NCI-H748 (cell line): ENCODE data around the gene HCN1.

Experiments
- DNase-seq: peaks from one replicate; lab custom pipeline; 2025; ENCODE audit not compliant: unreplicated experiment; lab: John Stamatoyannopoulos, UW

The HCN1 gene

DNA sequence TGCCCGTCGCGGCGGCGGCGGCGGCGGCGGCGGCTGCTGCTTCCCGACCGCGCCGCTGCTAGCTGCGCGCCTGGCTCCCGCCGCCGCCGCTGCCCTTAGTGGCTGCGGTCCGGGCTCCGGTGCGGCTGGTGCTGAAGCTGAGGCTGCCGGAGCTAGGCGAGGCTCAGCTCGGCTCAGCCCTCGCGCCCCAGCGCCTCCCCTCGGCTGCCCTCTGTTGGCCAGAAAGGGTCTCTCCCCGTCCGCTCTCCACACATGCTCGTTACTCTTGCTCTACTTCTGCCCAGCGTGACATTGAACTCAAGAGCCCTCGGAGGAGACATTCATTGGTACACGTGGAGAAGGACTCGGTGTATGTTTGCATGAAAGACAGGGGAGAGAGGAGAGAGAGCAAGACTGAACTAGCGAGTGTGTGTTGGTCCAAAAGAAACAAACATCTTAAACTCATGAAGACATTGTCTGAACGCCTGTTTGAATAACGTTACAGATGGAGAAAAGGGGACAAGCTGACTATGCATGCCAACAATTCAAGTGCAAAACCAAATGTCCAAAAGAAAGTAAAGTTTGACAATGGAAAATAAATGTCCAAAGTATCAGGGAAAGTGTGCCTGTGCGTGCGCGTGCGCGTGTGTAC, at the start of gene HCN1:
Gene HCN1, minus strand, starts transcription at position 175 of the 631 bp plus-strand sequence.
- DNase-seq = peak; percentile 97

DNA sequence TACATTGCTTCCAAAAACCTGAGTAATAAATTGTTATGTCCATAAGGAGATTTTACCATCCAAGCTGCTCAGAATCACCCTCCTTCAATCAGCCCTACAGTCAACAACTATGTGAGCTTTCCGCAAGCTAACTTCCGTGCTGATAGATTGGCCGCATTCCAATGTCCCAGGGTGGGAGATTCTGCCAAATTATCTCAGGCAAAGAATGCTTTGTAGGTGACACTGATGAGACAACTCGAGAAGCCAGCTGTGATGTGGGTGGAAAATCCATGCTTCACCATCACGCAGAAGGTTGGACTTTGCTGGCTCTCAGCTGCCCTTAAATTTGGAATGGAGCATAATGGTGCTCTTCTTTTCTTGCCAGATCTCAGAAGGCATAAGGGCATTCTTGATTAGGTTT, 44.9 kb upstream of the HCN1 start:
- DNase-seq = no peak

DNA sequence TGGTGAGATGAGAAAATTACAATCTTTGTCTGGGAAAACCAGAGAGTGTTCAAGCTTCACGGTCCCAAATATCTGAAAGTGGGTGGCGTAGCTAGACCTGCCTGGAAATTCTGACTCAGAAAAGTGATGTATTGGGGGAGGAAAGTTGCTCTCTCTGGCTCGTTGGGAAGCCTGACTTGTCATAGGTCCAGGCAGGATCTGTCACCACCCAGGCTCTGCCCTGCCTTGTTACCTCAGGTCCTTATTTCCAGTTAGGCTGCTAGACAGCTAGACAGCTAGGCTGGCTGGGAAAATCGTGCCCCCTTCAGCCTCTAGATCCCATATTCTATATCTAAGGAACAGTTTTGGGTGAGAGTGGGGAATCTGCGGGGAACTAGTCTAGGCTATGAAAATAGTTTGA, 41.0 kb upstream of the HCN1 start:
- DNase-seq = no peak

DNA sequence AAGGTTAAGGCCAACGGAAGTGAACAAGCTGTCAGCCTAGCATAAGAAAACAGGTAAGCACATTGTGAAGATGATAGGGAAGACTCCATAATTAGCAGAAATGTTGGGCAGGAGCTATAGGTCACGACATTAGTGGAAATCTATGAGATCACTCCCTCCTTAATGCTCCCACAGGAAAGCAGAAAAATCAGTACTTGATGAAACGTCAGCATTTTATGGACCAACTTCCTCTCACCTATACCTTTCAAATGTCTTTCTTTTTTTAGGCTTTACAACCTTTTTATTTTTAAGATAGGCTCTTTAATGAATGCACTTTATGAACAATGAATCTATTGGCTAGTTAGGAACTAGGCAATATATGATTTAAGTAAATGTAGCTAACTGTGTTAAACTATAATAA, 29.4 kb upstream of the HCN1 start:
- no peak for DNase-seq

DNA sequence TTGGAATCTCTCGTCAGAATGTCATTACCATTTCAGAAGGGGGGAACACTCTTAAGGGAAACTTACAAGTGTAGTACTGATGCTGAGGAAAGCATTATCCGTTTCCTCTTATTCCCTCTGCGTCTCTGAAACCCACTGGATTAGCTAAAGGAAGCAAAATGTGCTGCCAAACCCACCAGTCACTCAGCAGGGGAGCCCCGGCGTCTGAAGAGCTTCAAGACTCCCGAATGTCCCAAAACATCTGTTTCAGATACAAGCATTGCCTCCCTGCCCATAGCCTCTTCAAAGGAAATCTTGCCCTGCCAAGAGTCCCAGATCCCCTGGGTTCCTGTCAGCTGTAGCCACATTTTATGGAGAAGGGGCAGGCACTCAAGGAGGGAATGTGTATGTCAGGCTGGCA, 1.0 kb upstream of the HCN1 start:
- no peak for DNase-seq

DNA sequence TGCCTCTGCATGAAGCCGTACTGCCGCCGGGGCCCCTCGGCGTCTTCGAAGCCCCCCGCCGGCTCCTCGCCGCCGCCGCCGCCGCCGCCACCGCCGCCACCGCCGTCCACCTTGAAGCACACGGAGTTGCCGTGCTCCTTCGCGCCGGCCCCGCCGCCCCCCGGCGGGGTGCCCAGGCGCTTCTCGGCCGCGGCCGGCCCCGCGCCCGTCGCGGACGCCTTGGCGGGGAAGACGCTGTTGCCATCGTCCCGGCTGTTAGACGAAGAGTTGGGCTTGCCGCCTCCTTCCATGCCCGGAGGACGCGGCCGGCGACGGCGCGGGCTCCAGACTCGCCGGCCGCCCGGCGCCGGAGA, 400 bp downstream of the HCN1 start:
- DNase-seq = no peak

DNA sequence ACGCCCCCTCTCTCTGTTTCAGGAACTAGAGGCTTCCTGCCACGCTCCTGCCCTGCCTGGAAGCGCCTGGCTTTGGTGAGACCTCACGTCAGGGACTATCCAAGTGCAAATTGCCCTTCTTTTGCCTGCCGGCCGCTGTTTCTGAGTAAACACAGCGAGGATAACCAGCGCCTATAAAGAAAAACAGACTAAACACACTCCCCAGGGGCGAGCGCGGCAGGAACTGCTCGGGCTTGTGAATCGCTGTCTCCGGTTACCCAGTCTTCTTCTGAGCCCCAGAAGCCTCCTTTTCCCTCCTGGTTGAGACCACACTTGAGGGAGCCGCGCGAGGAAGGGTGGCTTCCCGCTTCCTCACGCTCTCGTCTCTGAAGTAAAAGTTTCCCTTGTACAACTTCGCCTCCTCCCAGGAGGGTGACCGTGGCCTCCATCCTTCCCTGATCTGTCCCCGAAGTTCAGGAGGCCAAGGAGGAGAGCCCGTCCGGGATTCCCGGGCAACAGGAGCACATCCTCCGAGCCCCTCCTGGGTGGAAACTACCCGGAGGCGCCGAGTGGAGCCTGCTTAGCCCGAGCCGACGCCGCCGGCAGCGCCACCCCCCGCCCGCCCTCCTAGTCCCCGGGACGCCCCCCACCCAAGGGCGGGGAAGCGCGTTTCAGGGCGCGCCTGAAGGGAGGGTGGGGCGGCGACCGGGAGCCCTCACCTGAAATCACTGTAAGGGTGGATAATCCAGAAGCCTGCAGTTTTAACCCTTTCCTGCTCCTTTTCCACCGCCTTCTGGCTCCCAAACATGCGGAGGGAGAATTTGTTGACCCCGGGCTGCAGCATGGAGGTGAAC, 993 bp downstream of the HCN1 start:
- DNase-seq = peak; percentile 86

DNA sequence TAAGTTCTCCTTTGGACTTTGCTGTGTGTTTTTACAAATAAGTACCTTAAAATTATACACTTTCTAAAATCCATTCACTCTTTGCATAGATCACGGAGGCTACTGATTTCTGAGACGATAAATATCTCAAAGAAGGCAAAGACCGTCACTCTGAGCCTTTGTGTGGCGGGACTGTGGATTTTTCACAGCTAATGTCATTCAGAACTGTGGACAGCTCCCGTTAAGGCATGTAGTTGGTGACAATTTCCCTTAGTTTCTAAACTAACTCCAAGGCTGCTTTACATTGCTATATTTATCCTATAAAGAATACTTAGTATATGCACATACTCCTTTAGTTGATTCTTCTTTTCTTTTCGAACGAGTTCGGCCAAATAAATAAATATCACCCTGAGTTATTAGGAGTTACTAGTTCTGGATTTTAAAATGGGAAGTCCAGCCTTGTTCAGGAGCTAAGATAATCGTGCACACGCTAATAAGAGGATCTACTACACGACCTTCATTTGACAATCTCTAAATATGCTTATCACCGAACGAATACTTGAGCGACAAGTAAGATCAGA, 1.8 kb downstream of the HCN1 start:
- peak; percentile 27 for DNase-seq

DNA sequence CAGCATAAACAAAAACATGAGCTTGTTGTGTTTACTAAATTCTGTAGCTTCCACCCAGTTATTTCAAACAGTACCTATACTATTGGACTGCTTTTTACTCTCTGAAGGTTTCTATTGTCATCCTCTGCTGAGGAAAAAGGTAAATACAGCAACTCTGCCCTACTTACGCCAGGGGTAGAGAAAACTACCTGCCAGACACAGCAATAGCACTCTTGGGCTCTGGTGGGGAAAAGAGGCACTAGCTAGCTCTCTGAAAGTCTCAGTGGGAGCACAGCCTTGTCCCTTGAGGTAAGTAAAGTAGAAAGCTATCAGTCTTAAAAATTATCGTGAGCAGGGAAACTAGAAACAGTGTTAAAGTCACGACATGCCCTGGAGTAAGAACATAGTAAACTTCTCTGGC, 3.7 kb downstream of the HCN1 start:
- no peak for DNase-seq

DNA sequence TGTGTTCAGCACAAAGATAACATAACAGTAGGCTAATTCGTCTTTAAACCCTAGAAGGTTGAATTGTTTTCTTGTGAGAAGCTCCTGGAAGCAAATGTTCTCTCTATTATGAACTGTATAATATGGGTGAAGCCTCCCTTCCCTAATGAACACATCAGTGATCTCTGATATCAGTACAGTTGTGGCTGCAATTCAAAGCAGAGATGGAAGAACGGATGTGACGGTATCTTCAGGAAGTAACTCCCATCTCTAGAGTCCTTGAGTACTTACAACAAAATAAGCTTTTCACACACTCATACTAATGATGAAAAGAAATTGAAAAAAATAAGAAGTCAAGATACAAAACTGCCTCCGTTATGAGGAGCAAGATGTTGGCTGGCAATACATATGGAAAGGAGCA, 4.5 kb downstream of the HCN1 start:
- DNase-seq = no peak

DNA sequence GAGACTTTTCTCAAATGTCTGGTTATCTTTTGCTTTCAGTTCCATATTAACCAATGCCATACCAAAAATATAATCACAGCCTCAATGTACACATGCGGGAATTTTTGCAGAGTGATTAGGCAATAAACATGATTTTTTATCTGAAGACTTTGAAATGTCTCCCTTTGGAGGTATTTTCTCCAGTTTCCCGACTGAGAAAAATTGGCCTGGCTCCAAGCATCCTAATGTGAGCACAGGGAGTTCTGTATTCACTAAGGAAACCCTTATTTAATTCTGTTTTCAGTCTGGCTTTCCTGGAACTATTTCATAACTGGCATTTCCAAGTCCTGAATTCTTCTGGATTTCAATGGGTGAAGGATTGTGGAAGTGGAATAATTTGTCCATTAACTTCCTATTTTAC, 8.5 kb downstream of the HCN1 start:
- DNase-seq = no peak

DNA sequence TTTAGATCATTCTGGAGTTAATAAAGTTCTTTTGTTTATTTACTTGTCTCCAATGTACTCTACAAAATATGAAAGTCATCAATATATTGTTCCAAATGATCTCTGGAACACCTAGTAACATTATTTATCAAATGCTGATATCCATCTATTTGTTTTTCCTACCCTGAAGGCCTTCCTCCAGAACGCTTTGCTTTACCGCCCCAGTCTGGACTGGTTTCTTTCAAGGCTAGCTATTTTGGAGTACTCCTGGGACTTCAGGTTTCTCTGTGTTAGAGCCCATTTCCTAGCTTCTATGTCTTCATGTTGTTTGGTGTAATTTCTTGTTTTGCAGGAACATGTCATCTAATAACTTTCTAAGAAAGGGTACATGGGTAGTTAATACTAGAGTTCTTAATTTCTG, 9.6 kb downstream of the HCN1 start:
- DNase-seq = no peak

DNA sequence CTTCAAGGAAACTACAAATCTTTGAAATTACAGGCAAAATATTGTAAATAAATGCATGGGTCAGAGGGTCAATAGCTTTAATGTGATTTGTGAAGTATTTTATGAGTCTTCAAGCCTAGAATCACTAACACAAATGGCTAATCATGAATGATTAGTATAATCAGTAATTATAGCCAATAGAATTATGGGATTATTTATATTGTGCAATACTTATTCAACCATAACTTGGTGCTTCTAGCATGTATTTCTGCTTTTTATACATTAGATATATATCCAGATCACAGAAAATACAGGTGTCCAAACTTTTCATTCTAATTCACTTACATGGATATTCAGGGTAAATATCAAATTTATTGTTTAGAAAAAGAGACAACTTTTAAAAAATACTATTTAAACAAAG, 12.1 kb downstream of the HCN1 start:
- no peak for DNase-seq

DNA sequence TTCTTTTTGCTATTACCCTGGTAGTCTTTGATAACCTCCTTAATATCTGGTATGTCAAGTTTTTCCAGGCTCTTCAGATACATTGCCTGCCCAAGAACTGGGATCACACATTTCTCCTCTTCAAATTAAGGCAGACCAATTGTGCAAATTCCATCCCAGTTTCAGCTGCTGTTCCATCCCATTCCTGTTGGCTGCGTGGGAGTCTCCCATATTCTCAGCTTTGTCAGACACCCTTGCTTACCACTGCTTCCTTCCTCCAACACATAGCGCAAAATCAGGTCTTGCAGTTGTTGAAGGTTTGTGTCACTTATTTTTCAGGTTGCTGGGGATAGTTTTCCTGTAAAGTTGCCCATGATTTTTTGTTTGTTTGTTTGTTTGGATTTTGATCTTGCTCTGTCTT, 15.2 kb downstream of the HCN1 start:
- peak; percentile 30 for DNase-seq

DNA sequence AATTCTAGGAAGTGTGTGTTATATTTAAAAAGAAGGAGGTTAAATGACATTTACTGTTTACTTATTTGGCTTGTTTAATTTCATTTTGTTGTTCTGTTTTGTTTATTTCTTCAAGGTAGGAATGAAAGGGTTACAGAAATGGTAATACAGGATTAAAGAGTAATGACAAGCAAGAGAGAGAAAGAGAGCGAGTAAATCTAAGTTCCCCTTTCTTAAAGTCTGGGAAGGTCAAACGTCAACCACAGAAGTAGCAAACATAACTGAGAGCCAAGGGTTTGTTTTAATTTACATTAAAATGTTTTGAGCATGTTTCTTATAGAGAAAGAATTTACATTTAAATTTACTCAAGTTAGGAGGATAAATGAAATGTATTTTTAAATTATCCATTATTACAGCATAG, 18.7 kb downstream of the HCN1 start:
- no peak for DNase-seq

DNA sequence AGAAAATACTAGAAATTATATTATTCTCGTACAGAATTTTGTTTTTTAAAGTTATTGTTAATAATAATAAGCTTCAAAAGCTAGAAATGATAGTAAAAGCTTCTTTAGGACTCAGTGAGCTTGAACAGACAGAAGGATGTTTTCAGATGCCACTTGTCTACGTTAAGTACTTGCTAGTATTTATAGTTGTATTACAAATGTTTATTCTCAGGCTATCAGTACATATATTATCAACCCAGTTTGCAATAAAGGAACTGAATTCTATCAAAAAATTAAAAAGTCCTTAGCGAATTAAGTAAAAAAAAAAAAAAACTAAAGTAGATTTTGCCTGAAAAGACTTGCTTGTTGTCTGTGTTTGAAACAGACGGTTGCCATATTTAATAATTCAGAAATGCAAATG, 23.9 kb downstream of the HCN1 start:
- no peak for DNase-seq

DNA sequence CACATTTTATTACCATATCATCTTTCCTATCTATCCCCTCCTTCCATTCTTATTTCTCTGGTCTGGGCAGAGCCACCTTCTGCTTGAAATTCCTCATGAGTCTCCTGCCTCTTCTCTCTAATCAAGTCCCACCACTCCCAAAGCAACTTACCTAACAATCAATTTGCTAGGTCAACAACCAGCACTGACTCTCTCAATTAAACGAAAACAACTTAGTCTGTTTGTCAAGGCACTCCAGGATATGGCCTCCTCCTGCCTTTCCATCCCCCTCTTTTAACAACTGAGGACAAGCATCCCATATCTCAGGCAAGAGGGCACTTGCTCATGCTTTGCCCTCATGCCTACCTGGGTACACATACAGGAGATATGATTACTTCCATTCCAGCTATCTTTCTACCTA, 47.4 kb downstream of the HCN1 start:
- DNase-seq = peak; percentile 60

DNA sequence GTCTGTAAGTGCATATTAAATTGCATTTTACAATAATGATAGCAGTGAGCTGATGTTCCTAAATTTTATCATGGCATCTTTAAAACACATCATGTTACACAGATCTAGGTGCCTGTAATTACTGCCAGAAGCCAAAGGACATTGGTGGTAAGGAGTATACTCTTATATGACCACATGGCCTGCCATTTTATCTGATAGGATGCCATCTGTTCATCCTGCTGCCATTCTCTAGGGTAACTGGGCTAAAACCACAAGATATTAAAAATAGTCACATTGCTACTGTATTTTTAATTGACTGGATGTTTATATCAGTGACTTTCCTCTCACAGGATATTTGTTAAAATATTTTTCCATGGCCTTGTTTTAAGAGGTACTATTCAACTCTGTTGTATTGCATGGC, 53.1 kb downstream of the HCN1 start:
- DNase-seq = no peak

DNA sequence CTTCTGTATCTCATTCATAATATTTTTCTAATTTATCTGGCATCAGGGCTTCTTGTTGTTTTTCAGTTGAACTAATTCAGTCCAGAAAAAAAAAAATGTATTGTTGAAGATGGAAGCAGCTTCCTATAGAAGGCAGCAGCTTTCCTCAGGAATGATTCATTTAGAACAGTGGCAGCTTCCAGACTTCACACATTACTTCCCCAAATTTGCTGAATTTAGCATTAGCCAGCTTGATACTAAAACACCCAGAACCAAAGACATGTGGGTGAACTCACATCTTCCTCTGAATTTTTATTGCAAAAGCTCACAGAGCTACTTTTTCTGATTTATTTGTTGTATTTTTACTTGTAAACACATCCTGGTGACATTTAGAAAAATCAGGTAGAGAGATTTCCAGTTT, 53.8 kb downstream of the HCN1 start:
- no peak for DNase-seq

DNA sequence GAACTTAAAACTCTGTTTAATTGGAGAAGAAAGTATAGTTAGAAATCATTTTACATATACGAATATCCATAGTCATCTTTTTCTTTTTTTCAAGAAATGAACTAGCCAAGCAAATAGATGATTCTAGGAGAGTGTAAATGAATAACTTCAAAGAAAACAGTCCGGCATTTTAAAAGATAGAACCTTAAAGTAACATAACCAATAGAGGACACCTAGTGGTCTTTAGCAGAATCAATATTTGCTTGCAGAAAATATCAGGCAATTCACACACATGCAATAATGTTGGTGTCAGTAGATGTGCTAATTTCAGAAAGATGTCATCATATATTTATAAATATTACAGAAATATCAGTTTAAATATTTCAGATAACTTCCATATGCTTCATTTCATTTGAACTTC, 57.1 kb downstream of the HCN1 start:
- DNase-seq = peak; percentile 41

DNA sequence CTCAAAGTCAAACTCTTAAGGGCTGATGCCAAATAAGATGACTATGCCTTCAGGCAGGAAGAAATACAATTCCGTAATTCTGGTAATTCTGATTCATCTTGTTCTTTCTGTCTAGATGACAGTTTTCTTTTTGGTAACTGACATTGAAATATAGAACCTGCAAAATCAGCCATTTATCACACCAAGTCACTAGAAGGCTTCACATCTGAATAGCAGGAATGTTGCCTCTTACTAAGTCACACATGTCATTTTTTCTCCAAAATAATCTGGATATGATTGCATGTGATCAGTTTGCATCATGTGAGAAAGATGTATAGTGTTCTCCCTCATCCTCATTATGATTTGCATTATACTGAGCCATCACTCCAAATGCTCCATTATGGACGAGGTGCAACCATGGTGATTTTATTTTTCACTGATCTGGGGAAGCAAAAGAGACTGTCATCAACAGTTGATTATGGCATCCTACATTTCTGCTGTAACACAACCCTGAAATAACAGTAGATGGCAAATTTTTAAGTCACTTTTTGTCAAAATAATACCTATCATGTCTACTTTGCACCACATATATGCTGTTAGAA, 69.0 kb downstream of the HCN1 start:
- no peak for DNase-seq

DNA sequence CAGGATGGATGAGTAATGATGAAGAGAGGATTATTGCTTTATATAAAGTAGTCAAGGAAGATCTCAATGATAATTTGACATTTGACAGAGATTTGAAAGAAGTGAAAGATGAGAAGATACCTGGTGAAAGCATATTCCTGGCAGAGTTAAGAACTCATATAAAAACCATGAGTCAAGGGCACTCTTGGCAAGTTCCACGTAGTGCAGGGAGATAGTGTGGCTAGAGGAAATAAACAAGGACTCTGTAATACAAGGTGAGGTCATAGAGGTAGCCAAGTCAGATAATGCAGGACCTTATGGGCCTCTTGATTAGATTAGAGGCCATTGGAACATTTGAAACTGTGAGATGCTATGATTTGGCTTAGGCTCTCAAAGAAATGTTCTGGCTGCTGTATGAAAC, 72.3 kb downstream of the HCN1 start:
- no peak for DNase-seq
